HS-27A (cell line): Measurements from ENCODE around the gene GPR108.
"Not testable (repeated sequence)": the region's sequence is repeated elsewhere in the genome, so short reads cannot be mapped to it uniquely, and the experiment has no call there.

Experiments used
- DNase-seq: peaks from one replicate; pipeline ENCODE4 v3.0.0-alpha.2; 2012; ENCODE audit warnings: low read depth, missing footprints

The GPR108 gene

DNA sequence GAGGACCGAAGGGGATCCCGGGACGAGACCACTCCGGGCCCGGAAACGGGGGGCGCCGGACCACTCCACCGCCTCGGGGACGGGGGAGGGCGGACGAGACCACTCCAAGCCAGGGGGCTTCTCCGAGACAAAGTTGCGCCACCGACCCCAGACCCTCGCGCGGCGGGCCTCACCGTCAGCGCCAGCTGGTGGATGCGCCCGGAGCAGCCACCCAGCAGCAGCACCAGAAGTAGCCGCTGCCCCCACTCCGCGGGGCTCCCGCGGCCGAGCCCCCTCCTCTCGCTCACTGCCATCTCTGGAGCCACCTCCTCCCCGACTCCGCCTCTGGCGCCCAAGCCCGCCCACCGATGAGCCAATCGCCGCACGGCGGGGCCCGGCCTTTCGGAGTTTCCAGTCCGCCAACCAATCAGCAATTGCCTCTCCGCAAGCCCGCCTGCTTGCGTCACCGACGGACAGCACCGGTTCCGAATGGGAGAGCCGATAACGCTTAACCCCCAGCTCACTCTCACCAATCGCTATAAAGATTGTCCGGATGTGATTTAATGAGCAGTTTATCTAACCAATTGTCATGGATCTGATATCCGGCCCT, at the start of gene GPR108:
GPR108 (minus strand) TSS at position 297 of the 589 bp plus-strand sequence; CDS start at position 293, 4 bp downstream.
- DNase-seq, result peak; percentile 99

DNA sequence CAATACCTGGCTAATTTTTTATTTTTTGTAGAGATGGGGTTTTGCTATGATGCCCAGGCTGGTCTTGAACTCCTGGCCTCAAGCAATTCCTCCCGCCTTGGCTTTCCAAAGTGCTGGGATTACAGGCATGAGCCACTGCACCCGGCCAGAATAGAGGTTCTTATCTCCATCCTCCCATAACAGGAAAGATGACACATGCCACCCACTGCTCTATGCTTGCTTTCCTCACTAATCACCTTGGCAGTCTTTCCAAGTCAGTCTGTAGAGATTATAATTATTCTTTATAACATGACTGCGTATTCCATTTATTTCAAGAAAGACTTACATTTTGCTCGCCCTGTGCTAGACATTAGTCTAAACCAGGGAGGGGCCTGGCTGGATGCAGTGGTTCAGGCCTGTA, 41.8 kb upstream of the GPR108 start:
- no peak for DNase-seq

DNA sequence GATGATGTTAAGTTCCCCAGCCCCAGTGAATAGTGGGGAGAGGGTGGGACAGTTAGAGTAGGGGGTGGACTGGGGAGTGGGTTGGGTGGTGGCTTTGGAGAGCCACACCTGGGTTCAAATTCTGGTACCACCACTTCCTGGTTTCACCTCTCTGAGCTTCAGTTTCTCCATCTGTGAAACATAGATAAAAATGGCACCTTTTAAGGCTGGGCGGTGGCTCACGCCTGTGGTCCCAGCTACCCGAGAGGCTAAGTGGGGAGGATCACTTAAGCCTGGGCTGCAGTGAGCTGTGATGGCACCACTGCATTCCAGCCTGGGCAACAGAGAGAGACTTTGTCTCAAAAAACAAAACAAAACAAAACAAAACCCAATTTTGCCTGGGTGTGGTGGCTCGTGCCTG, 41.0 kb upstream of the GPR108 start:
- no peak for DNase-seq

DNA sequence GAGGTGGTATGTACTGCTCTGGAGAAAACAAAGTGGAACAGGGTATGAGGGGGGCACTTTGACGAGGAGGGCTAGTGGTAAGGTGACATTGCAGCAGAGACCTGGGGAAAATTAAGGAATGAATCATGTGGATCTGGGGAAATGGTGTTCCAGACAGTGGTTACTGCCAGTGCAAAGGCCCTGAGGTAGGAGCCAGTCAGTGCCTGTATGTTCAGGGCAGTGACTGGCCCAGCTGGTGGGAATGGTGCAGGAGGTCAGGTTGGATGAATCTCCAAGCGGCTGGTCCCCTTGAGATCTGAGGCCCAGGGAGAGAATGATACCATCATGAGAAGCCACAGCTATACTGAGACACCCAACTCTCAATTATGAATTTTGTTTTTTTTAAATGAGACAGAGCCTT, 40.1 kb upstream of the GPR108 start:
- no peak for DNase-seq

DNA sequence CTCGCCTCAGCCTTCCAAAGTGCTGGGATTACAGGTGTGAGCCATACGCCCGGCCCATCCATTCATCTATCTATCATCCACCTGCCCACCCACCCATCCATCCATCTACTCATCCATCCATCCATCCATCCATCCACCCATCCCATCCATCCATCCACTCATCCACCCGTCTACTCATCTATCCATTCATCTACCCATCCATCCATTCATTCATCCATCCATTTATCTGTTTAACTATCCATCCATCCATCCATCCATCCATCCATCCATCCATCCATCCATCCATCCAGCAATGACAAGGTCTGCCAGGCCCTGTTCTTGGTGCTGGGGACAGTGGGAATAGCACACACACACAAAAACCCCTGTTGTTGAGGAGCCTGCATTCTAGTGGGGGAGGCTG, 39.6 kb upstream of the GPR108 start:
- DNase-seq, result no peak

DNA sequence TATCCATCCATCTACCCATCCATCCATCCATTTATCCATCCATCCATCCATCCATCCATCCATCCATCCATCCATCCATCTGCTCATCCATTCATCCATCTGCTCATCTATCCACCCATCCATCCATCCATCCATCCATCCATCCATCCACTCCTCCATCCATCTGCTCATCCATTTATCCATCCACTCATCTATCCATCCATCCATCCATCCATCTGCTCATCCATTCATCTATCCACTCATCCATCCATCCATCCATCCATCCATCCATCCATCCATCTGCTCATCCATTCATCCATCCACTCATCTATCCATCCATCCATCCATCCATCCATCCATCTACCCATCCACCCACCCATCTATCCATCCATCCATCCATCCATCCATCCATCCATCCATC, 38.7 kb upstream of the GPR108 start:
- not testable (repeated sequence) for DNase-seq

DNA sequence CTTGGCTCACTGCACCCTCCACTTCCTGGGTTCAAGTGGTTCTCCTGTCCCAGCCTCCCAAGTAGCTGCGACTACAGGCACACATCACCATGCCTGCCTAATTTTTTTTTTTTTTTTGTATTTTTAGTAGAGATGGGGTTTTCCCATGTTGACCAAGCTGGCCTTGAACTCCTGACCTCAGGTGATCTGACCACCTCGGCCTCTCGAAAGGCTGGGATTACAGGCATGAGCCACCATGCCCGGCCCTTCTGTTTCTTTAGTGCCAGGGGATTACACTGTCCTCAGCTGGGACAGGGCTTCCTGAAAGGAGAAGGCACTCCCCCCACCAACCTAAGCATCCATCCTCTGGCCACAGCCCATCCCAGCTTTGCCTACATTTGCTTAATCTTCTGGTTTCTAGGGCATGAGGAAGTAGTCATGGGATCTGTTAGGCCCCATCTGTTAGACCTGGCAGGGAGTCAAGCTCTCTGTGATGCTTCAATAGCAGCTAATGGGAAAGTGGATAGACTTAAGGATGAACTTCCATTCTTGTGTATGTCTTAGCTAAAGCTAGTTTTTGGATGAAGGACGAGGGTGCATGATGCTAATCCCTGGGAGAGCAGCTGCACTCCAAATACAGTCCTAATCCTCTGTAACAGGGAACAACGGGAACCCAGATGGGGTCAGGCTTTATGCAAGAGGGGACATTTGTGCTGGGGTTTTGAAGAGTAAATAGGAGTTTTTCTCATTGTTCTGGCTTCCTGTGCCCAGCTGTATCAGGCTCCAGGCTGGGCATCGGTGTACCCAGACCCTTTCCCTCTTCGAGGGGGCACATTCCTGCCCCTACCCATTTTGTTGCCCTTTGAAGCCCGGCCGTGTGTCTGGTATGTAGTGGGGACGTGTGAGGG, 37.7 kb upstream of the GPR108 start:
- no peak for DNase-seq

DNA sequence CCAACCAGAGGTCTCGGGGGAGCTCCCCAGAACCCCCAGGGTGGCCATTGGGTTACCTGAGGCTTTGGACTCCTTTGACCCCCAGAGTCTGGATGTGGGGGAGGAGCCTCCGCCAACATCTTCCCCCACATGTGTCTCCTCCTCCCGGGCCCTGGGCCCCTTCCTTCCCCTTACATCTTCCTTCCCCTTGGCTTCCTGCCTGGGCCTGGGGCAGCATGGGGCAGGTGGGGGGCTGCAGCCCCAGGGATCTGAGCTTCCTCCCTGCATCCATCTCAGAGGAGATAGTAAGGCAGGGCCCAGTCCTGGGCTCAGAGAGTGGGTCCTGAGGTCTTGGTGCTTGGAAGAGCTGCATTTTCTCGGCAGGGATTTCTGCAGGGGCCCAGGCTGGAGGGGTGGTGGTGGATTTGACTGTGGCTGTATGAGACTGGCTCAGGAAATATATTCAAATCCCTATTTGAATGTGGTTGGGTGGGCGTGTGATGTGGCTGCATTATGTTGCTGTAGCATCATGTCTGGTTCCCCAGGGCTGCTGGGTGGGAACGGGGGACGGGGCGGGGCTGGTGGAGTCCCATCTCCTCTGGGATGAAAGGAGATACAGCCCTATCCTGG, 36.0 kb upstream of the GPR108 start:
- DNase-seq, result no peak

DNA sequence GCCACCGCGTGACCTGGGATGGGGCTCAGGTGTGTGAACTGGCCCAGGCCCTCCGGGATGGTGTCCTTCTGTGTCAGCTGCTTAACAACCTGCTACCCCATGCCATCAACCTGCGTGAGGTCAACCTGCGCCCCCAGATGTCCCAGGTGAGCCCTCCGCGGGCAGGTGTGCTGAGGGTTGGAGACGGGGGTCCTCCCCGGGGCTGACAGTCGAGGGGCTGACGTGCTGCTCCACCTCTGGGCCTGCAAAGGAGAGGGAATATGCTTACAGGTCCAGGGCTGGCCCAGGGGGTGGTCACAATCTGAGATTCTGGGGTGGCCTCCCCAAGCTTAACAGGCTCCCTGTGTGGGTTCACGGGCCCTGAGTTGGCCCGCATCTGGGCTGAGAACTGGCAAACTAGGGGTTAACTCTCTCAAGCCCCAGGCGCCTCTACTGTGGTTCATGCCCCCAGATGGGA, 35.5 kb upstream of the GPR108 start:
- DNase-seq, result no peak

DNA sequence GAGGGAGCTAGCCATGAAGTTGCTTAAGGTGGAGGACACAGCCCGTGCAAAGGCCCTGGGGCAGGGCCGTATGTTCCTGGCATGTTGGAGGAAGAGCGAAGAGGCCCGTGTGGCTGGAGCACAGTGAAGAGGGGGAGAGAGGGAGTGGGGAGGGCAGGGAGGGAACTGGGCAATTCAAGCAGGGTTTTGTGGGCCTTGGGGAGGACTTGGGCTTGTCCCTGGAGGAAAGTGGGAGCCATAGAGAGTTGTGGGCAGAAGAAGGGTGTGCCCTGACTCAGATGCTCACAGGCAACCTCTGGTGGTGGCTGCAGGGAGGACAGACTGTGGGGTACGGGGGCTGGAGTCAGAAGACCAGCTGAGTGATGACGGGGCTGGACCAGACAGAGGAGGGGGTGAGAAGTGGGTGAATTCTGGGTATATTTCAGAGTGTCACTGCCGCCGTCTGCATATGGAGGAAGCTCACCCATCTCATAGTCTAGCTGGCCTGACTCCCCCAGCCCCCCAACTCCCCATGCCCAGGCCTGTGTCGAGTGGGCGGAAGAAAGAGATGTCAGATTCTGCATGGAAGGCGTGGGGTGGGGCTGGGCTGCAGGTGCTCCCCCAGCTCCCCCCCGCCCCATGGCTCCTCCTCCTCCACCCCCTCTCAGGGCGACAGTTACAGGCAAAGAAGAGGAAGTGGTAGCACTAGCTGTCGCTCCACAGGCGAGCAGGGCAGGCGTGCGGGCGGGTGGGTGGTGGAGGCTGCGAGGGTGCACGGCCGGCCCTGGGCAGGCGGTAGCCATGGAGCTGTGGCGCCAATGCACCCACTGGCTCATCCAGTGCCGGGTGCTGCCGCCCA, 34.9 kb upstream of the GPR108 start, which contains the start of gene VAV1:
VAV1 (plus strand) TSS at position 681 of the 838 bp plus-strand sequence; CDS start at position 781, 100 bp downstream.
- no peak for DNase-seq

DNA sequence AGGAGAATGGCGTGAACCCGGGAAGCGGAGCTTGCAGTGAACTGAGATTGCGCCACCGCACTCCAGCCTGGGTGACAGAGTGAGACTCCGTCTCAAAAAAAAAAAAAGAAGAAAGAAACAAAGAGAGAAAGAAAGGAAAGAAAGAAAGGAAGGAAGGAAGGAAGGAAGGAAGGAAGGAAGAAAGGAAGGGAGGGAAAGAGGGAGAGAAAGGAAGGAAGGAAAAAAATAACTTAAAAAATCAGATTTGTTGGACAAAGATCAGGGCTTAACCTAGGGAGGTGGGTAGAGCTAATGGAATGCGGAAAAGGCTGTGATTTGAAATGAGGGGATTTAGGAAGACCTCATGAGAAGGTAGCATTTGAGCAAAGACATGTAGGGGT, 34.3 kb upstream of the GPR108 start:
- DNase-seq, result not testable (repeated sequence)

DNA sequence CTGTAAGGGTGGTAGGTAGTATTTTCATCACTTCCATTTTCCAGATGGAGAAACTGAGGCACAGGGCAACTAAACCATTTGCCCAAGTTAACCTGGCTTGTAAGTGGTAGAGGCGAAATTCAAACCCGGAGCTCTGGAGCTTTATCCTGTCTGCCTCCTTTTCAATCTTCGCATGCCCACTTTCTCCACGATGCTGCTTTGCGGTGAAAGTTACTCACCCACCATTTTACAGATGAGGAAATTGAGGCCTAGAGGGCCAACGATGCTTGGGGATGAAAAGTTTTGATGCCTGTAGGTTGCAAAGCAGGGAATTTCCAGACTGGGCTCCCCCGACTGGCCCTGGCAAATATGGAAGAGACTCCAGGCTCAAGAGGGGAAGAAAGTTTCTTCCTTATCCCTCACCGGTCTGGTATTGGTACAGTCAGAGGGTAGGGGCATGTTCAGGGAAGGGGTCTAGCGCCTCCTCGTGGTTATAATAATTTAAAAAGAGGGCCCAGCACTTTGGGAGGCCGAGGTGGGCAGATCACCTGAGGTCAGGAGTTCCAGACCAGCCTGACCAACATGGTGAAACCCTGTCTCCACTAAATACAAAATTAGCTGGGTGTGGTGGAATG, 31.7 kb upstream of the GPR108 start:
- no peak for DNase-seq

DNA sequence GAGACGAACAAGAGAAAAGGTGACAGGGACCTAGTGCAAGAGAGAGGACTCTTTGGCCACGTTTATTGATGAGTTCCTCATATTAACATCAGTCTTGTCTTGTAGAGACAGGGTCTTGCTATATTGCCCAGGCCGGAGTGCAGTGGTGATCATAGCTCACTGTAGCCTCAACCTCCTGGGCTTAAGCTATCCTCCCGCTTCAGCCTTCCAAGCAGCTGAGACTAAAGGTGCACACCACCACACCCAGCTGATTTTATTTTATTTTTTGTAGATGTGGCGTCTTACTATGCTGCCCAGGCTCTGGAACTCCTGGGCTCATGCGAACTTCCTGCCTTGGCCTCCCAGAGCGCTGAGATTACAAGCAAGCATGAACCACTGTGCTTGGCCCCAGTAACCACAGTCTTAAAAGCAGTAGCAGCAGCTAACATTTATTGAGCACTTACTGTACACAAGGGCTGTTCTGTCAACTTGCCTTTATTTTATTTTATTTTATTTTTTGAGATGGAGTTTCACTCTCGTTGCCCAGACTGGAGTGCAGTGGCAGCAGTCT, 30.9 kb upstream of the GPR108 start:
- DNase-seq, result no peak

DNA sequence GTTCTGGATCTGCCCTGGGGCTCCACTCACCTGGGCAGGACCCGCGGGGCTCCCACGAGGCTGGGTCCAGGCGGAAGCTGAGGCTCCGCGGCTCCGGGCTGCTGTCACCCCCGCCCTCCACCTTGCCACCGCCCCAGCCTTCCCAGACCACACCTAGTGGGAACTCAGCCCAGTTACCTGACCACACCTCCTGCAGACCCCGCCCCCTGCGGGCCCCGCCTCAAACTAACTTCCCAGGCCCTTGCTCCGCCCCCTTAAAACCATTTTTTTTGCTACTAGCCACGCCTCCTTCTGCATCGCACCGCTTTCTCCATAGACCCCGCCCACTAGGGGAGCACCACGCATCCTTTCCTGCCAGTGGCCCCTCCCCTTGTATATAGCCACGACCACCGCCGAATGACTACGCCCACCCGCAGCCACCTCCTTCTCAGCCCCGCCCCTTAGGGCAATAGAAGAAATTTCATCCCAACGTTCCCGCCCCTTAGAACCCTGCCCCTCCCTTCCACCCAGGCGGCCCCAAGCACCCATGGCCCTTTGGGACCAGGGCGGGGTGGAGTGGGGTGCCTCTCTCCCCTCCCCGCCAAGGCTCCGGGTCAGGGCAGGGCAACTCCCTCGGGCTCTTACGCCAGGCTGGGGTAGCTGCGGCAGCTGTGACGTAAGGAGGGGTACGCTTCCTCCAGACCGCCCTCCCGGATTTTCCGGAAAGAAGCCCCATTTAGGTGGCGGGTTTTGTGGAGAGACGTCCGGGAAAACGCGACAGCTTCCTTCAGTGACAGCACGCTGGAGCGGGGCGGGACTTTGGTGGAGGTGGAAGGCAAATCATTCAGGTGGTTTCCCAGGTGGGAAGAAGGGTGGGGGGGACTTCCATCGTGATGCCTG, 30.2 kb upstream of the GPR108 start, which contains the start of gene SH2D3A:
SH2D3A (minus strand) TSS at position 79 of the 879 bp plus-strand sequence. CDS start 3,687 bp downstream, outside the sequence.
- DNase-seq, result no peak

DNA sequence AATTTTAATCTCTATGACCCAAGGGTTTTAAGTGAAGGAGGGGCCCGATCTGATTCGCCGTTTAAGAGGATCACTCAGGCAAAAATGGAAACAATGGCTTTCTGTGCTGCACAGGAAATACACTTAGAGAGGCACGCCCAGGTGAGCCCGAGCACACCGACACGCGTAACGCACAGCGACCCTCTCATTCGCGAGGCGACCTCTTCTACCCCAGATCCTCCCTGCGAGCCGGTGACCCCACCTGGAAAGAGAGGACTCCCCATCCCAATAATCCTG, 29.6 kb upstream of the GPR108 start:
- no peak for DNase-seq

DNA sequence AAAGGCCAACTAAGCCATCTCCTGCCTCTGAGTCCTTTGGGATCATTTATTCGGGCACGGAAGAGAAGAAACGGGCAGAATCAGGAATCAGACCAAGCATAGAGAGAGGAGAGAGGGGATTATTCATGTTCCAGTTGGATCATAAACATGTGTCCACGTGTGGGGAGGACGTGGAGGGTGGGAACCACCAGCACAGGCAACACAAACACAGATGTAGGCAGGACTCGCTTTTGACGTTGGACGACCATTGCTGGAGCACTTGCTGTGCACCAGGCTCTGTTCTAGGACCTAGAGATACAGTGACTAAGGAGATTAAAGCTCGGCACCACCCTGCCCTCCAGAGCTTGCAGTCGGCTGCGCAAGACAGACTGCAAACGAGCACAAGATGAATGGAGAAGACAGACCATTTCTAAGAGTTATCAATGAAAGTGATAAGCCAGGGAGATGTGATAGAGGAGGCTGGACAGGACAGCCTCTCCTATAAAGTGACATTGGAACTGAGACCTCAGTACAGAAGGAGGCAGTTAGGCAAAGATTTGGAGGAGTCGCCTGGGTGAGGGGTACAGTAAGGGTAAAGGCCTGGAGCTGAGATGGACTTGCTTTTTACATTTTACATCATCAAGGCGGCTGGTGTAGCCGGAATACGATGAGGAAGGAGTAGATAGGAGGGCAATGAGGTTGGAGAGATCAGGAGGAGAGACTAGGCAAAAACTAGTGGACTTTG, 29.1 kb upstream of the GPR108 start:
- DNase-seq, result no peak

DNA sequence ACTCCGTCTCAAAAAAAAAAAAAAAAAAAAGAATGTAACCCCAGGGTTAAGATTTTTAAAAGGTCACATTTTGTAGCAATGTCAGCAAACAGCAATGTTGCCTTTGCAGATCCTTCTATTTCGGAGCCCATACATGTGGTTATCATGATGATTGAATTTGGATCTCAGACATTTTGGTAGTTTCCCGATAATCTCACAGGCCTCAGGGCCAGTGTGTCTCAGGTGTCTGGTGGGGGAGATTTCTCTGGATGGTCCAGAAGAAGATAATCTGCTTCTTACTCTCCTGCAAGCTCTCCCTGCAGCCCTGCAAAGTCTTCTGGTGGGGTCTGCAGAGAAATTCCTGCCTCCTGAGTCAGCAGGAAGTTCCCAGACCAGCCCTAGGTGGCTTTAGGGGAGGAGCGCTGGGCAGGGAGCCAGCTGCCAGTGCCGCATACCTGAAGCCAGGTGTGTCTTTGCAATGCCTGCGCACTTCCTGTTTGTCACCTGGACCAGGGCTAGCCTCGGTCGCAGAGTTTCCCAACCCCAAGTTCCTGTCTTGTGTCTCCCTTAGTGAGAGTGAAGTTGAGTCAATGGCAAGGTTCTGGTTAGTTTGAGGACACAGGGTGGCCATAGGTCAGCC, 28.5 kb upstream of the GPR108 start:
- DNase-seq, result no peak

DNA sequence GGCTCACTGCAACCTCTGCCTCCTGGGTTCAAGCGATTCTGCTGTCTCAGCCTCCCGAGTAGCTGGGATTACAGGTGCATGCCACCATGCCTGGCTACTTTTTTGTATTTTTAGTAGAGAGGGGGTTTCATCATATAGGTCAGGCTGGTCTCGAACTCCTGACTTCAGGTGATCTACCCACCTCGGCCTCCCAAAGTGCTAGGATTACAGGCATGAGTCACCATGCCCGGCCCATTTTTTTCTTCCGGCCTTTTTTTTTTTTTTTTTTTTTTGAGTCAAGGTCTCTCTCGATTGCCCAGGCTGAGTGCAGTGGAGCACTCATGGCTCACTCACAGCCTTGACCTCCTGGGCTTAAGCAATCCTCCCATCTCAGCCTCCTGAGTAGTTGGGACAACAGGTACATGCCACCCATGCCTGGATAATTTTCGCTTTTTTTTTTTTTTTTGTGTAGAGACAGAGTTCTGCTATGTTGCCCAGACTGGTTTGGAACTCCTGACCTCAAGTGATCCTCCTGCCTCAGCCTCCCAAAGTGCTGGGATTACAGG, 24.9 kb upstream of the GPR108 start:
- not testable (repeated sequence) for DNase-seq
